ENCODE measurements around the gene IFT27.

IFT27 gene

DNA sequence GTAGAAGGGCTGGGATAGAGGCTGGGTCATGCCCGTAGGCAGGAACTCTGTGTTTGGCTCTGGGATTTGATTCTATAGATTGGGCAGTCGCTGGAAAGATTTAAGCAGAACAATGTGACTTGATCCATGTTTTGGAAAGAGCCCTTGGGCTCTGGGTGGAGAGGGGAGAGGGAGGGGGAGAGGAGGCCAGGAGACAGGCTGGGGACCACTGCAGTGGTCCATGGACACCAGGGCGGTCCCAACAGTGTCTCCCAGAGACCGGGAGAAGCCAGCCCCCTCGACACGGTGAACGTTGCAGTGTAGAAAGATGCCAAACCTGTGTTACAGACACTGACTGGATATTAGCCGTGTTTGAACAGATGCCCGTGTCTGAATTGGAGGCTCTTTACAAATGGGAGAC, 21.5 kb upstream of the IFT27 start:
- no peak overlapping the region for H3K4me3 ChIP-seq (ENCODE audit: low read depth, low read length)
- TF ChIP-seq, protein P1, sequence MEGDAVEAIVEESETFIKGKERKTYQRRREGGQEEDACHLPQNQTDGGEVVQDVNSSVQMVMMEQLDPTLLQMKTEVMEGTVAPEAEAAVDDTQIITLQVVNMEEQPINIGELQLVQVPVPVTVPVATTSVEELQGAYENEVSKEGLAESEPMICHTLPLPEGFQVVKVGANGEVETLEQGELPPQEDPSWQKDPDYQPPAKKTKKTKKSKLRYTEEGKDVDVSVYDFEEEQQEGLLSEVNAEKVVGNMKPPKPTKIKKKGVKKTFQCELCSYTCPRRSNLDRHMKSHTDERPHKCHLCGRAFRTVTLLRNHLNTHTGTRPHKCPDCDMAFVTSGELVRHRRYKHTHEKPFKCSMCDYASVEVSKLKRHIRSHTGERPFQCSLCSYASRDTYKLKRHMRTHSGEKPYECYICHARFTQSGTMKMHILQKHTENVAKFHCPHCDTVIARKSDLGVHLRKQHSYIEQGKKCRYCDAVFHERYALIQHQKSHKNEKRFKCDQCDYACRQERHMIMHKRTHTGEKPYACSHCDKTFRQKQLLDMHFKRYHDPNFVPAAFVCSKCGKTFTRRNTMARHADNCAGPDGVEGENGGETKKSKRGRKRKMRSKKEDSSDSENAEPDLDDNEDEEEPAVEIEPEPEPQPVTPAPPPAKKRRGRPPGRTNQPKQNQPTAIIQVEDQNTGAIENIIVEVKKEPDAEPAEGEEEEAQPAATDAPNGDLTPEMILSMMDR (IDR thresholded peaks at IDR 0.05; ENCODE audit: low read depth, low read length), result no peak

DNA sequence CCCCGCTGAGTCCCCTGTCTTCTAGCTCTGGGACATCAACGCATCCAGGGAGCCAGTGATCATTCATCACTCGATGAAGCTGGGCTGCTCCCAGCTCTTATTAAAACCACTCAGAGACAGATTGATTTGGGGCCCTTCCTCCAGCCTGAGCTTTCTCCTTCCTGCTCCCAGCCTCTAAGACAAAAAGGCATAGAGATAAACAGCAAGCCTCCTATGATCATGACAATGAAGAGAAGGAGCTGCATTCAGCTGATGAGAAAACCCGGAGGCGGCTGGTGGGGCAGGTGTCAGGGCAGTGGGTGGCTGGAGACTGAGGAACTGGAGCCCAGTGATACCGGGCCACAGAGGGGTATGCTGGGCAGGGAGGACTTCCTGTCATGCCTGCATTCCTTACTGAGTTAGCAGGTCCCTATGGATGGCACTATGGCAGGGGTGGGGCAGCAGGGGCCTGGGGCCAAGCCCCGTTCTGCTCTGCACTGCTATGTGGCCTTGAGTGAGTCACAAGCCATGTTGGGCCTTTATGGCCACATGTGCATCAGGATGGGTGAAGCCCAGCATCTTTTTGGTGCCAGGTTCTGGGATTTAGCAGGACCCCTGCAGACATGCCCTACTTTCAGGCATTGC, 20.7 kb upstream of the IFT27 start:
- H3K4me3 ChIP-seq (ENCODE audit: low read depth, low read length), result no peak overlapping the region
- TF ChIP-seq, protein P1 (IDR thresholded peaks at IDR 0.05; ENCODE audit: low read depth, low read length), result no peak

DNA sequence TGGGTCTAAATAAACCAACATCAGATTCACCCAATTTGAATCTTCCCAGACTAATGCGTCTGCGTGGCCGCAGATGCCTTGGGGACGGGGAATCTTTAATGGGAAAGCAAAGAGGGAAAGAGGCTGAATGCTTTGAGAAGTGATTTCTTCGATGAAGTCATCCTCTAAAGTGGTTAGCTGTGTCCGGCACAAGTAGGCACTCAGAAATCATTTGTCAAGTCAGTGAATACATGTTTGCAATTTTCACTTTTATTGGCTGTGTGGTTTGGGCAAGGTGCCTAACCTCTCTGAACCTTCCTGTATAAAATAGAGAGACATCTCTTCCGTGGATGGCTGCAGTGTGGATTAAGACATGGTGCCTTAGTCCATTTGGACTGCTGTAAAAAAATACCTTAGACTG, 19.7 kb upstream of the IFT27 start:
- TF ChIP-seq, protein P1 (IDR thresholded peaks at IDR 0.05; ENCODE audit: low read depth, low read length), result no peak
- no peak overlapping the region for H3K4me3 ChIP-seq (ENCODE audit: low read depth, low read length)

DNA sequence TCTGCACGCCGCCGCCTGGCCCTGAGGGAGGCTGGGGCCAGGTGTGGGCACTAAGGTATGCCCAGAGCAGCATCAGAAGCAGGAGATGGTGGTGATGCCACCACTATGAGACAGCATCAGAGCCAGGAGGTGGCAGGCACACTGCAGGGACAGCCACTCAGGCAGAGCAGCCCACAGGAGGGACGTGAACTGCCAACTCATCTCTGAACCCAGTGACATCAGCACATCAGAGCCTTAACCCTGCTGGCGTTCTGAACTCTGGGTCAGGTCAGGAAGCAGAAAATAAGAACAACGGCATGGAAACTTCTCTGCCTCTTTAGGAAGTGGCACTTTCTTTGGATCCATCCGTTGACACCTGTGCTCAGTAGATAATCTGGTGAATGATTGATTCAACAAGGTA, 14.7 kb upstream of the IFT27 start:
- no peak overlapping the region for H3K4me3 ChIP-seq (ENCODE audit: low read depth, low read length)
- TF ChIP-seq, protein P1 (IDR thresholded peaks at IDR 0.05; ENCODE audit: low read depth, low read length), result no peak

DNA sequence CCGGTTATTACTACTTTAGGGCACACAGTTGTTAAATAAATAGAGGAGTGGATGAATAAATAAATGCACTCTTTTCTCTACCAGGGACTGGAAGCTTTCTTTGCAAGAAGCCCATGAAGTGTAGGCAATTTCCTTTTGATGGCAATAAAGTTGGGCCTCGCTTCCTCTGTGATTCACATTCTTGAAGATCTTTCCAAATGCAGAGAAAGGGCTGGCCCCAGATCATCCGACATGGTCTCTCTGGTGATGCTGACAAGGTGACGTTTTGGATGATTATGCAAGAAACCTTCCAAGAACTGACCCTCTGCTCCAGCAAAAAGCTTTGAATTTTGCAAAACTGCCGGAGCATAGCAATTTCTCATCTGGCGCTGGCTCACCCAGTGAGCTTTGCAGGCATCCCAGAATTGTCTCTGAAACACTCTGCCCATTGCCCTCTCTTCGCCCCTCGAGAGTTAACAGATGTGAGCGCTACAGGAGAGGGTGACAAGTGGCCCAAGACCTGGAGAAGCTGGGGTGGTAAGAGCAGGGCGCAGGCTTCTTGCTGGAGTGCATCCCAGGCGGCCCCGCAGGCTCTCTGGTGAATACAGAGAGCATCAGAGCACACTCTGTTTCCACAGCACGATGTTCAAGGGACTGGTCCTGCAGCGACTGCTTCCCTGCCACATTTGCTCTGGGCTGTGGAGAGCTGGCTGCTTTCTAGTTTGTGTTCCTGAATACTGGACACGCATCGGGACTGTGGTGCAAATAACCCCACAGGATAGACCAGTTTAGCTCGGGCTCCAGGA, 11.5 kb upstream of the IFT27 start:
- no peak overlapping the region for H3K4me3 ChIP-seq (ENCODE audit: low read depth, low read length)
- TF ChIP-seq, protein P1 (IDR thresholded peaks at IDR 0.05; ENCODE audit: low read depth, low read length), result no peak

DNA sequence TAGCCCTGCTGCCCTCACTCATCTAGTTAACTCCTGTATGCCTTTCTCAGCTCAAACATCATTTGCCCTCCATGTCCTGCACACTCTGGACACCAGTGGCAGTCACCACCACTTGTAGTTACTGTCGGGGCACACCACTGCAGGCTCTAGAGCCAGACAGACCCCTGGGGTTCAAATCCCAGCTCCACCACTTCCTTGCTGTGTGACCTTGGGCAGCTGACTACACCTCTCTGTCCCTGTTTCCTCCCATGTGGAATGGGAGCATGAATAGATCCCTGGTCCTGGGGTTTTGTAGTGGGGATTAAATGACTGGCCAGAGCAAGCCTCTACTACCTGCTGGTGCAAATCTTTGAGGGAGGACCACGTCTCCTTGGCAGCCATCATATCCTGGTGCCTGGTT, 7.8 kb upstream of the IFT27 start:
- H3K4me3 ChIP-seq (ENCODE audit: low read depth, low read length), result no peak overlapping the region
- TF ChIP-seq, protein P1 (IDR thresholded peaks at IDR 0.05; ENCODE audit: low read depth, low read length), result no peak
